HCT116 (cell line): ENCODE data around the gene FCHSD2. TPM values are rescaled to one million over a fixed set of nuclear protein-coding genes. Genes with fewer than 3 reads are reported as not detected.

Experiments
- ATAC-seq: fragments of 200-7000 bp; cut with Tn5 transposase; 2 replicates; pipeline ENCODE4 v1.9.1; 2020; ENCODE audit warnings: mild to moderate bottlenecking, moderate library complexity
- BruUV-seq: library from RNA; stranded (reverse); fragments of 400-500 nt; replicated peaks from 2 replicates; lab custom pipeline; 2021; lab: Mats Ljungman, UMichigan
- CTCF ChIA-PET: fragments of 300-600 bp; sonication (Branson Sonifier 250); formaldehyde crosslinking; loops from one replicate; lab custom pipeline; 2021; ENCODE audit warnings: antibody characterized with exemption; lab: Charles Lee
- POLR2A ChIA-PET: fragments of 300-600, 350-600 bp; sonication (Branson Sonifier 250); formaldehyde crosslinking; loops from one replicate; lab custom pipeline; 2021; ENCODE audit warnings: antibody characterized with exemption; lab: Charles Lee
- RAD21 ChIA-PET, 2 experiments: fragments of 300-600 bp; sonication (Branson Sonifier 250); formaldehyde crosslinking; loops; one replicate each; lab custom pipeline; 2023; ENCODE audit warnings: low total read pairs in 2 of 2; ENCODE audit not compliant: uncharacterized antibody in 2 of 2, unreplicated experiment in 2 of 2, low non-redundant PET in 1 of 2; lab: Charles Lee
- DNase-seq: peaks from one replicate; pipeline ENCODE4 v3.0.0-alpha.2; 2010; ENCODE audit warnings: low read depth, low spot score
- H2AFZ ChIP-seq: fragments of 200-600 bp; shearing (Covaris generic), sonication (generic); 2 replicates; pipeline ENCODE4 v1.6.1; 2017; ENCODE audit warnings: low read depth, mixed run types, mixed read lengths, antibody characterized with exemption, low read length; ENCODE audit not compliant: poor library complexity, severe bottlenecking
- H3K27ac ChIP-seq: 2 replicates; pipeline ENCODE4 v1.5.1; 2012; ENCODE audit warnings: low read depth, low read length
- H3K27me3 ChIP-seq: fragments of 200-600 bp; sonication (generic); 2 replicates; pipeline ENCODE4 v1.6.1; 2016; ENCODE audit warnings: mixed run types, low read length, mixed read lengths; ENCODE audit not compliant: insufficient read depth
- H3K36me3 ChIP-seq, 2 experiments: fragments of 200-500 bp in 1 of 2; fragments of 200-600 bp in 1 of 2; sonication (Bioruptor generic) in 1 of 2; sonication (generic) in 1 of 2; 2 replicates each; pipeline versions ENCODE4 v1.5.1 to v1.6.1; 2014 to 2016; ENCODE audit warnings: low read length in 2 of 2, inconsistent platforms in 1 of 2, mixed read lengths in 1 of 2, mixed run types in 1 of 2; ENCODE audit not compliant: insufficient read depth in 2 of 2, control insufficient read depth in 1 of 2
- H3K4me1 ChIP-seq, 2 experiments: fragments of 200-600 bp in 1 of 2; sonication (generic) in 1 of 2; 2 replicates each; pipeline versions ENCODE4 v1.5.1 to v1.6.1; 2012 to 2017; ENCODE audit warnings: low read length in 2 of 2, inconsistent platforms in 1 of 2, mild to moderate bottlenecking in 1 of 2, mixed read lengths in 1 of 2, mixed run types in 1 of 2, moderate library complexity in 1 of 2; ENCODE audit not compliant: insufficient read depth in 2 of 2, control insufficient read depth in 1 of 2
- H3K4me2 ChIP-seq: fragments of 200-600 bp; sonication (generic); 2 replicates; pipeline ENCODE4 v1.6.1; 2017; ENCODE audit warnings: mixed run types, low read length, mixed read lengths
- H3K4me3 ChIP-seq, 2 experiments: fragments of 200-600 bp in 1 of 2; sonication (generic) in 1 of 2; replicated peaks in 1 of 2; 2 replicates each; pipeline ENCODE4 v1.5.1; 2011 to 2016; ENCODE audit warnings: low read length in 2 of 2, control low read depth in 1 of 2, low read depth in 1 of 2, mild to moderate bottlenecking in 1 of 2, mixed read lengths in 1 of 2, mixed run types in 1 of 2
- H3K79me2 ChIP-seq: fragments of 200-600 bp; sonication (generic); 2 replicates; pipeline ENCODE4 v1.6.1; 2017; ENCODE audit warnings: mild to moderate bottlenecking, mixed run types, low read length, moderate library complexity, mixed read lengths; ENCODE audit not compliant: insufficient read depth
- H3K9ac ChIP-seq: fragments of 200-600 bp; sonication (generic); 2 replicates; pipeline ENCODE4 v1.6.1; 2016; ENCODE audit warnings: low read length, mixed read lengths
- H3K9me2 ChIP-seq: fragments of 200-600 bp; sonication (generic), shearing (Covaris generic); 2 replicates; pipeline ENCODE4 v1.6.1; 2017; ENCODE audit warnings: mixed run types, mild to moderate bottlenecking, moderate library complexity; ENCODE audit not compliant: insufficient read depth
- H3K9me3 ChIP-seq, 2 experiments: fragments of 200-500 bp in 1 of 2; fragments of 200-600 bp in 1 of 2; sonication (Bioruptor generic) in 1 of 2; sonication (generic) in 1 of 2; 2 replicates each; pipeline ENCODE4 v1.6.1; 2014 to 2017; ENCODE audit warnings: low read length in 2 of 2, mixed read lengths in 2 of 2, inconsistent platforms in 1 of 2, low read depth in 1 of 2, mild to moderate bottlenecking in 1 of 2, mixed run types in 1 of 2, moderate library complexity in 1 of 2; ENCODE audit not compliant: control insufficient read depth in 1 of 2, insufficient read depth in 1 of 2
- H4K20me1 ChIP-seq: fragments of 200-600 bp; sonication (generic), shearing (Covaris generic); 2 replicates; pipeline ENCODE4 v1.6.1; 2017; ENCODE audit warnings: mixed run types, mild to moderate bottlenecking, moderate library complexity; ENCODE audit not compliant: insufficient read depth
- EGR1 ChIP-seq: IDR thresholded peaks from 2 replicates; pipeline ENCODE4 v1.6.1; 2012; ENCODE audit warnings: low read depth
- ELF1 ChIP-seq: IDR thresholded peaks from 2 replicates; pipeline ENCODE4 v1.6.1; 2012; ENCODE audit warnings: low read depth, borderline replicate concordance
- EZH2 ChIP-seq: fragments of 200-600 bp; sonication (generic); IDR thresholded peaks from 2 replicates; pipeline ENCODE4 v1.6.1; 2017; ENCODE audit warnings: antibody characterized with exemption, mixed run types
- EZH2phosphoT487 ChIP-seq: fragments of 200-600 bp; IDR thresholded peaks from 2 replicates; pipeline ENCODE4 v1.6.1; 2018; ENCODE audit warnings: antibody characterized with exemption, borderline replicate concordance
- FOSL1 ChIP-seq: IDR thresholded peaks from 2 replicates; pipeline ENCODE4 v1.6.1; 2012; ENCODE audit warnings: low read depth
- MAX ChIP-seq: IDR thresholded peaks from 2 replicates; pipeline ENCODE4 v1.6.1; 2012
- POLR2A ChIP-seq: IDR thresholded peaks from 2 replicates; pipeline ENCODE4 v1.7.0; 2011; ENCODE audit warnings: borderline replicate concordance; ENCODE audit not compliant: insufficient read depth, insufficient read length; ENCODE audit errors: extremely low read depth
- POLR2AphosphoS5 ChIP-seq: IDR thresholded peaks from 2 replicates; pipeline ENCODE4 v1.6.1; 2011; ENCODE audit warnings: mild to moderate bottlenecking, low read depth, low read length, moderate library complexity
- RAD21 ChIP-seq: IDR thresholded peaks from 2 replicates; pipeline ENCODE4 v1.6.1; 2012; ENCODE audit warnings: low read depth, mild to moderate bottlenecking
- REST ChIP-seq: IDR thresholded peaks from 2 replicates; pipeline ENCODE4 v1.6.1; 2012; ENCODE audit warnings: low read depth
- SP1 ChIP-seq: IDR thresholded peaks from 2 replicates; pipeline ENCODE4 v1.6.1; 2012; ENCODE audit warnings: low read depth
- YY1 ChIP-seq: IDR thresholded peaks from 2 replicates; pipeline ENCODE4 v1.6.1; 2011; ENCODE audit warnings: low read length, low read depth, moderate library complexity, mild to moderate bottlenecking; ENCODE audit not compliant: insufficient replicate concordance; ENCODE audit errors: extremely low read depth
- ZFX ChIP-seq: fragments of 450-650 bp; IDR thresholded peaks from 2 replicates; pipeline ENCODE4 v1.6.1; 2017
- ZNF274 ChIP-seq: fragments of 200-500 bp; sonication (Bioruptor generic); IDR thresholded peaks from 2 replicates; pipeline ENCODE4 v1.6.1; 2014; ENCODE audit warnings: mild to moderate bottlenecking, low read depth, low read length, inconsistent platforms
- intact Hi-C: fragments of 100-400 bp; cut with micrococcal nuclease; formaldehyde crosslinking; loops from 2 replicates; pipeline ENCODE4 v1.10.0; 2022
- total RNA-seq: library from RNA; stranded (reverse); gene quantifications from one replicate; pipeline ENCODE4 v1.2.1, GENCODE V29; 2021; ENCODE audit not compliant: unreplicated experiment

FCHSD2 gene
- total RNA-seq, 1 experiment from 2014 or later, result 15.0 TPM

- ChIA-PET CTCF (interaction anchor here (2.5 kb wide), 1 partner anchor 14 kb away, joined by 10 read pairs; the partner anchor contains the start of gene FCHSD2), RAD21 (no interaction called here)
- BruUV-seq, result no TSS peak
Observed at GRCh38 chr11:73156114-73156513, 14.0 kb upstream of the FCHSD2 start.

More at GRCh38 chr11:73156114-73156513, 14.0 kb upstream of the FCHSD2 start:
- Histone ChIP-seq H3K9me3 (no peaks in the 10 kb centered on the region), H4K20me1 (no peaks in the 10 kb centered on the region), H3K36me3 (no peaks in the 10 kb centered on the region), H3K79me2 (no peaks in the 10 kb centered on the region), H3K27ac (no peak overlapping the region), H3K9ac (no peak overlapping the region), H2AFZ (no peak overlapping the region), H3K27me3 (no peaks in the 10 kb centered on the region), H3K4me3 (no peak overlapping the region), H3K4me1 (peaks cover 0 to 9% of the 10 kb centered on the region in 2 experiments; a peak in 1 of 4 replicates), H3K4me2 (no peak overlapping the region), H3K9me2 (no peaks in the 10 kb centered on the region)
- POLR2A ChIA-PET, result no interaction called here
- DNase-seq (no peak), ATAC-seq (no peak)
- intact Hi-C loops, result no loop called here
- no peak for TF ChIP-seq ZNF274
- no peak for TF ChIP-seq POLR2A
- TF ChIP-seq FOSL1, result no peak
- no peak for TF ChIP-seq ZFX
- TF ChIP-seq EZH2phosphoT487, result no peak
- TF ChIP-seq MAX, result no peak
- no peak for TF ChIP-seq EZH2
- no peak for TF ChIP-seq YY1
- no peak for TF ChIP-seq EGR1
- no peak for TF ChIP-seq RAD21
- no peak for TF ChIP-seq REST
- TF ChIP-seq ELF1, result no peak
- no peak for TF ChIP-seq SP1
- TF ChIP-seq POLR2AphosphoS5, result no peak
